Right ventricle myocardium inferior (tissue), 1 donor: ENCODE measurements around the gene RRAD. TPM values are rescaled to one million over a fixed set of nuclear protein-coding genes. Genes with fewer than 3 reads are reported as not detected.
"Not testable (repeated sequence)": the region's sequence is repeated elsewhere in the genome, so short reads cannot be mapped to it uniquely, and the experiment has no call there.

Experiments used
- ATAC-seq: fragments of 200-7000 bp; cut with Tn5 transposase; one replicate; pipeline ENCODE4 v1.9.1; 2020; ENCODE audit warnings: mild to moderate bottlenecking, moderate library complexity
- DNase-seq: peaks from one replicate; pipeline ENCODE4 v3.0.0; 2021; ENCODE audit errors: missing footprints
- intact Hi-C: fragments of 100-400 bp; cut with DNase I; formaldehyde crosslinking; loops from one replicate; pipeline ENCODE4 v1.11.0; 2022
- total RNA-seq: library from RNA; stranded (reverse); fragmentation: NEBNext Ultra II Directional; extraction: Animal tissue kit (Norgen Biotek cat#: 25700); gene quantifications from one replicate; pipeline ENCODE4 v1.2.1, GENCODE V29; 2021
- donor health status: DM: no; HTN: yes; CAD: no; lungs with severe emphysema.

Gene RRAD
- total RNA-seq, 1 donor from 2014 or later = 84.3 TPM

DNA sequence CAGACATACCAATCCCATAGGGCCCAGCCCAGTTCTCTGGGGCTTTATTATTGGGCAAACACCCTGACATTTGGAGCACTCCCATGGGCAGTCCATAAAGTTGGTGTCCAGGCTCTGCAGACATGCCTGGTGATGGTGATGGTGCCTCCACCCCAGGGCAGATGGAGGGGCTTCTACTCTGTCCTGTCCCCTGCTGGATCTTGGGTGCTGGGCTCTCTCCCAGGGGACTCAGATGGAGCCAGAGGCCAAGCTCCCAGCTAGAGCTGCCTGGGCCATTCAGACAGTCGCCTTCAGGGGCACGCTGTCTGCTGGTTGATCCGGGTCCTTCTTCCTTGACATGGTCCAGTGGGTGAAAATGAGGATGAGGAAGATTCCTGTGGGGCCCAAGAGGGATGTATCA is 17.2 kb downstream of the RRAD start:
- ATAC-seq (no peak), DNase-seq (no peak)
- intact Hi-C loops = no loop called here

- intact Hi-C loops = no loop called here
- ATAC-seq (peak; percentile 1), DNase-seq (no peak)
These were observed 18.2 kb downstream of the RRAD start for GRCh38 chr16:66906916-66907836.

- intact Hi-C loops = no loop called here
- ATAC-seq = peak; percentile 52
- DNase-seq = peak; percentile 85
These were observed 19.4 kb downstream of the RRAD start for GRCh38 chr16:66905633-66906539.

- ATAC-seq = peak; percentile 32
- intact Hi-C loops = loop anchor here (1.0 to 5.0 kb wide), 2 partner anchors 32 to 256 kb away; partner anchors contain the start of gene CES2
- DNase-seq = no peak
These were observed 20.3 kb downstream of the RRAD start for GRCh38 chr16:66904846-66905632.

DNA sequence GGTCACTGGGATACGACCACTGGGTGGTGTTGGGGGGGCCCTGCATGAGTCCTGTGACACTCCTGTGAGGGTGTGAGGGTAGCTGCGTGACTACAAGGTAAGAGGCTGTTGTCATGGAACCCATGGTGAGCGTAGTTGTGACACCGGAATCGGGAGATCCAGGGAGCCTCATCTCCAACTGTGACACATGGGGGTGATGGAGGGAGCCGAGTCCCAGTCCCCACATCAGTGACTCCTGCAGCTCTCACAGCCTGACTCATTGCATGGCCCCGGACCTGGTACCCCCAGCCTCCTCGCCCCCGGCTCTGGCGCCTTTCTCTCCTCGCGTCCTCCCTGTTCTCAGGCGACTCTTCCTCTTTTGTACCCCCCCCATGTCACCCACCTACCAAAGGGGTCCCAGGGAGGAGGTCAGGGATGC is 20.9 kb downstream of the RRAD start:
- intact Hi-C loops = loop anchor here (1.0 to 5.0 kb wide), 2 partner anchors 33 to 257 kb away; partner anchors contain the start of gene CES2
- no peak for ATAC-seq
- DNase-seq = no peak

DNA sequence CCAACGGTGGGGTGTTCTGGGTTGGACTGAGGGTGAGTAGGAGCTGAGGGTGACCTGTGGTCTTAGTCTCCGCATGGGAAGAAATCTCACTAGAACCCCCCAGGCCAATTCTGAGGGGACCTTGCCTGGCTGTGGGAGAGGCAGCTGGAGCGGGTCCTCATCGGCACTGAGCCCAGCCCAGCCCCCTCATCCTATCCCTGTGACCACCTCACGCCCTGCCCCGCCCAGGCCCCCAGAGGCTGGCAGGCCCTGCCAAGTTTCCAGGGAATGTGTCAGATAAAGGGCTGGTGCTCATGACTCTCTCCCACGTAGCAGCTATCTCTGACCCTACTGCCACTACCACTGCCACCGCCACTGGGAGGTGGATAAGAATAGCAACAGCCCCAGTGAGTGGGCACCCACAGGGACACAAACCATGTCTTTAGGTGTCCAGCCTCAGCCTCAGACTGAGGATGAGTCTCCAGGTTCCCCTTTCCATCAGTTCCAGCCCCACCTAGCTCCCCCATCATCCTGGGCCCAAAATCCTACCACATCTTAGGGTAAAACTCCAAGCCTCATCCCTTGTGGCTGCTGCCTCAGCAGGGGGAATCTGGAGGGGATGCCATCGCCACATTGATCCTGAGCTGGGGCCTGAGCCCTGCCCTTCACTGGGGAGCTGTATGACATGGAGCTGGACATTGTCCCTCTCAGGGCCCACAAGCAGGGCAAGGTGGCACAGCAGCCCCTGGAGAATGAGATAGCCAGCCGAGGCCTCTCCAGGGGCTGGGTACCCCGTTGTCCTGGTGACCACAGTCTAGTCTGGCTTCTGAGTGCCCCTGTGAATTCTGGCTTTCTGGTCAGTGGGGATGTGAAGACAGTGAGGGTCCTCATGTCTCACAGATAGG is 21.5 kb downstream of the RRAD start:
- intact Hi-C loops = loop anchor here (1.0 to 5.0 kb wide), 3 partner anchors 20 to 258 kb away; partner anchors contain the start of gene CES2
- DNase-seq (no peak), ATAC-seq (peak; percentile 66)

DNA sequence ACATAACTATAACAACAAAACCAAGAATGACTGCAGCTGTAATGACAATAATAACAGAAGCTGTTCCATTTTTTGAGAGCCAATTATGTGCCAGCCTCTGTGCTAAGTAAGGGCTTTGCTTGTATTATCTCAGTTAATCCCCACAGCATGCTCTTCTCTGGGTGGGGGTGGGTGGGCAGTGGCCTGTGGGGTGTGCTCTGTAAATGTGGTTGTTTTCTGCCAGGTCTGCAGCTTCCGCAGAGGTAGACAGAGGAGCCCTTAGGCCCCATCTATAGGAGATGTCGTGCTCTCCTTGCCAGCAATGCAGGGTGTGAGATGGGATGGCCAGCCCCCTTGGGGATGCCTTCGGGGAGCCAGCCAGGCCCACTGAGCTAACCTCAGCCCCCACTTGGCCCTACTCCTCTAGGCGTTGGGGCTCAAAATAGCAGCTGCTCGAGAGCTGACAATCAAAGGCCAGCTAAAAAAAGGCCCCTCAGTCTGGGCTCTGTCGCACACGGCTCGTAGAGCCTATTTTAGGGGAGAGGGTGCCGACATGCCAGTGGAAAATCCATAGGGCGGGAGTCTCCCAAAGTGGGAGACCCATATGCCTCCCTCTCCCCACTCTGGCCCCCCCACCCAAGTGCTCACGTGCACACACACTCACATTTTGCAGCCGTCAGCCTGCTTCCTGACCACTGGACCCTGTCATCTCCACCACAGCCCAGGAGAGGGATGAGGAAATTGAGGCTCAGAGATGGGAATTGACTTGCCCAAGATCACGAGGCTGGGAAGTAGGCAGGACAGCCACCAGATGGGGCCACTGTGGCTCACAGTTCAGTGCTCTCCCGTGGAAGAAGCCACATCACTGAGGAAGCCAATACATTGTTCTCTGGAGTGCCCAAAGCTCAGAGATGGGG is 22.4 kb downstream of the RRAD start:
- intact Hi-C loops = loop anchor here (1.0 to 5.0 kb wide), 2 partner anchors 20 to 34 kb away; partner anchors contain the start of gene CES2
- peak; percentile 43 for ATAC-seq

GRCh38 chr16:66901626-66902025 is 23.7 kb downstream of the RRAD start:
- ATAC-seq = no peak
- no peak for DNase-seq
- intact Hi-C loops = loop anchor here (5.0 kb wide), 1 partner anchor 36 kb away; the partner anchor contains the start of gene CES2

More for the DNA sequence above, 22.4 kb downstream of the RRAD start:
- DNase-seq = no peak

- no peak for DNase-seq
- intact Hi-C loops = loop anchor here (5.0 kb wide), 1 partner anchor 36 kb away; the partner anchor contains the start of gene CES2
- ATAC-seq = no peak
These were observed 24.5 kb downstream of the RRAD start for GRCh38 chr16:66900721-66901441.

GRCh38 chr16:66899945-66900710 is 25.2 kb downstream of the RRAD start:
- no peak for ATAC-seq
- no peak for DNase-seq
- intact Hi-C loops = loop anchor here (5.0 kb wide), 1 partner anchor 37 kb away; the partner anchor contains the start of gene CES2

DNA sequence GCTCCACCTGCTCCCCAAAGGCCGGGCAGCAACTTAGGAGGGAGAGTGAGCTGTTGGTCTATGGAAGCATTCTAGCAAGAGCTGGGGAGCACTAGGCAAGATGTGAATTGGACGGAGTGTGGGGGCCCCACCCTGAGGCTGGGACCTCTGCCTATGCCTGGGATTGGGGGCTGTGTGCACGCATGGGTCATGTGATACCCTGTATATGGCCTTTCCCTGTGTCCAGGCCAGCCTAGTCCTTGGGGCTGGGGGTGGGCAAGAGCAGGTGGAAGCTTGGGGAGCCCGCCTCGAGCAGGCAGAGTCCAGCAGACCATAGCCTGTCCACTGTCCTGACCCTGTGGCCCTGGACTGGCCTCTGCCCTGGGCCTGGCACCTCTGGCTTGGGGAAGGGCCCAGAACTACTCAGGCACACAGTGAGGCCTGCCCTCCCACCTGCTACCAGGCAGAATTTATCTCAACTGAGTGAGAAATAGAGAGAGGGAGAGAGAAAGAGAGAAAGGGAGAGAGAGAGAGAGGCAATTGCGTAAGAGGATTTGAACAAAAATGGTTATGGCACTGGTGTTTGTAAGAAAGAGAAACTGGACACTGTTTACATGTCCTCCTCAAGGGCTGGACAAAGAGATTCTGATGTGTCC is 25.9 kb downstream of the RRAD start:
- DNase-seq (no peak), ATAC-seq (no peak)
- intact Hi-C loops = no loop called here

GRCh38 chr16:66898933-66899309 is 26.4 kb downstream of the RRAD start:
- intact Hi-C loops = no loop called here
- no peak for ATAC-seq
- DNase-seq = no peak

- DNase-seq (no peak), ATAC-seq (no peak)
- intact Hi-C loops = no loop called here
These were observed 27.1 kb downstream of the RRAD start for GRCh38 chr16:66898207-66898606.

DNA sequence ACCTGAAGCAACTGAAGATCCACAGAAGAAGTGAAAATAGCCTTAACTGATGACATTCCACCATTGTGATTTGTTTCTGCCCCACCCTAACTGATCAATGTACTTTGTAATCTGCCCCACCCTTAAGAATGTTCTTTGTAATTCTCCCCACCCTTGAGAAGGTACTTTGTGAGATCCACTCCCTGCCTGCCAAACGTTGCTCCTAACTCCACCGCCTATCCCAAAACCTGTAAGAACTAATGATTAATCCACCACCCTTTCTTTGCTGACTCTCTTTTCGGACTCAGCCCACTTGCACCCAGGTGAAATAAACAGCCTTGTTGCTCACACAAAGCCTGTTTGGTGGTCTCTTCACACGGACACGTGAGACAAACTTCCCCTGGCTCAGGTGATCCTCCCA is 28.7 kb downstream of the RRAD start:
- not testable (repeated sequence) for DNase-seq

DNA sequence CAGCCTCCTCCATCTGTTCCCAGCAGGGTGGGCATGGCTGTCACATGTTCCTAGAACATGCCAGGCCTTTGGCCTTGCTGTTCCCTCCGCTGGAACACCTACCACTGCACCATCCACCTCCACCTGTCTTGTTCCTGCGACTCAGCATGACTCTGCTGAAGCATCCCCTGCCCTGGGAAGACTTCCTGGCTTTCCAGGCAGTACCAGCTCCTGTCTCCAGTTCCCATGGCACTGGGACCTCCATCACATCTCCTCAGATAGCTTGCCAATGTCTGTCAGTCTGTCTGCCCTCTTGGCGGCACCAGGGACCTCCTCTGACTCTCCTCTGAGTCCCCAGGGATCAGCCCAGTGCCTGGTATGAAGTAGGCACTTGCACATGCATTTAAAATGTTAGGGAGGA is 29.3 kb downstream of the RRAD start:
- DNase-seq (no peak), ATAC-seq (no peak)

More for the DNA sequence above, 28.7 kb downstream of the RRAD start:
- intact Hi-C loops, ATAC-seq: not testable (repeated sequence)

More for the DNA sequence above, 29.3 kb downstream of the RRAD start:
- intact Hi-C loops = no loop called here
